ENCODE data around the gene SFXN4.
"Not testable (repeated sequence)": the region's sequence is repeated elsewhere in the genome, so short reads cannot be mapped to it uniquely, and the experiment has no call there.

Gene SFXN4

GRCh38 chr10:119140603-119141245, 24.8 kb downstream of the SFXN4 start:
- no peak for DNase-seq (ENCODE audit: low read depth)

GRCh38 chr10:119139464-119140067, 25.9 kb downstream of the SFXN4 start:
- no peak for DNase-seq (ENCODE audit: low read depth)

- no peak for DNase-seq (ENCODE audit: low read depth)
These were observed 26.9 kb downstream of the SFXN4 start for GRCh38 chr10:119138346-119139306.

GRCh38 chr10:119137878-119138277, 27.6 kb downstream of the SFXN4 start:
- not testable (repeated sequence) for DNase-seq (ENCODE audit: low read depth)

- no peak for DNase-seq (ENCODE audit: low read depth)
These were observed 29.4 kb downstream of the SFXN4 start for GRCh38 chr10:119136084-119136483.

GRCh38 chr10:119135513-119135881, 30.0 kb downstream of the SFXN4 start:
- no peak for DNase-seq (ENCODE audit: low read depth)

GRCh38 chr10:119133949-119134348, 31.6 kb downstream of the SFXN4 start:
- peak; percentile 16 for DNase-seq (ENCODE audit: low read depth)

- no peak for DNase-seq (ENCODE audit: low read depth)
These were observed 32.8 kb downstream of the SFXN4 start for GRCh38 chr10:119132521-119133345.

GRCh38 chr10:119131512-119132240, 33.8 kb downstream of the SFXN4 start:
- peak; percentile 23 for DNase-seq (ENCODE audit: low read depth)

- no peak for DNase-seq (ENCODE audit: low read depth)
These were observed 35.8 kb downstream of the SFXN4 start for GRCh38 chr10:119129721-119130120.

- DNase-seq (ENCODE audit: low read depth), result no peak
These were observed 39.6 kb downstream of the SFXN4 start for GRCh38 chr10:119125942-119126341.

GRCh38 chr10:119120875-119121274, 44.6 kb downstream of the SFXN4 start:
- DNase-seq (ENCODE audit: low read depth), result no peak

- DNase-seq (ENCODE audit: low read depth), result no peak
These were observed 45.1 kb downstream of the SFXN4 start for GRCh38 chr10:119120413-119120867.

- no peak for DNase-seq (ENCODE audit: low read depth)
These were observed 46.1 kb downstream of the SFXN4 start for GRCh38 chr10:119119400-119119799.

GRCh38 chr10:119118231-119118630, 47.3 kb downstream of the SFXN4 start:
- no peak for DNase-seq (ENCODE audit: low read depth)

- no peak for DNase-seq (ENCODE audit: low read depth)
These were observed 49.1 kb downstream of the SFXN4 start for GRCh38 chr10:119116326-119116951.

GRCh38 chr10:119115926-119116325, 49.6 kb downstream of the SFXN4 start:
- DNase-seq (ENCODE audit: low read depth), result no peak

GRCh38 chr10:119113751-119114732, 51.5 kb downstream of the SFXN4 start:
- DNase-seq (ENCODE audit: low read depth), result no peak

GRCh38 chr10:119112056-119112455, 53.5 kb downstream of the SFXN4 start:
- no peak for DNase-seq (ENCODE audit: low read depth)

Data from activated T-cell treated with anti-CD3 and anti-CD28 coated beads for 24 hours (primary cell).